Urinary bladder (tissue), 4 donors: ENCODE measurements around the gene CCDC120. TPM values are rescaled to one million over a fixed set of nuclear protein-coding genes. Genes with fewer than 3 reads are reported as not detected.

ENCODE experiments used
- DNase-seq: peaks from one replicate; pipeline ENCODE4 v3.0.0-alpha.2; 2015; ENCODE audit errors: extremely low spot score
- H3K27ac ChIP-seq: one replicate; pipeline ENCODE4 v1.5.1; 2013; ENCODE audit warnings: low read depth, mild to moderate bottlenecking, moderate library complexity
- H3K36me3 ChIP-seq: one replicate; pipeline ENCODE4 v1.6.1; 2013; ENCODE audit warnings: mild to moderate bottlenecking, moderate library complexity; ENCODE audit not compliant: insufficient read depth
- H3K4me1 ChIP-seq: one replicate; pipeline ENCODE4 v1.6.1; 2013; ENCODE audit warnings: mild to moderate bottlenecking, moderate library complexity; ENCODE audit not compliant: insufficient read depth
- H3K4me3 ChIP-seq: one replicate; pipeline ENCODE4 v1.5.1; 2013; ENCODE audit warnings: low read depth, low read length
- WGBS: extraction: QIAGEN DNeasy Blood & Tissue Kit; methylation state at CpG from one replicate; pipeline ENCODE4 v1.1.7; 2013; 5-methylcytosine and 5-hydroxymethylcytosine counted together
- polyA plus RNA-seq: library from polyadenylated mRNA; stranded (reverse); fragments of 200-250 nt; gene quantifications from one replicate; pipeline ENCODE4 v1.2.3, GENCODE V29; 2013
- total RNA-seq: library from RNA; depleted of rRNA; stranded (reverse); fragments of >200 nt; gene quantifications from one replicate; pipeline ENCODE4 v1.2.3, GENCODE V29; 2014
- donor health status: healthy with polysubstance abuse.
- donor health status: healthy.

Gene CCDC120
- total and polyA plus RNA-seq, 2 donors: 2.7 to 4.5 TPM

DNA sequence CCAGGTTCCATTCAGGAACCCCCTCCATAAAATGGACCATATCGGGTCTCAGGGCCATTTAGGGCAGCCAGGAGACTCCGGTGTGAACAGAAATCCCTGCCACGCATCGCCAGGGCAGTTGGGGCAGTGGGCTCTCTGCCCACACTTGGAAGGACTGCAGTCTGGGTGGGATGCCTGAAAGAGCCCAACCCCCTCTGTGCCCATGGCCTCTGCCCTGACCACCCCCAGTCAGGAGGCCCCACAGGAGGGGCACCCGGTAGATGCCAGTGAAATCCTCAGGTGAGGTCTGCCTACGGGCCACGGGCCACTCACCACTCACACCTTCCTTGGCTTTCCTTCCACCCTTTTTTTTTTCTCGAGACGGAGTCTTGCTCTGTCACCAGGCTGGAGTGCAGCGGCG is 10.2 kb downstream of the CCDC120 start:
- no peak for DNase-seq

DNA sequence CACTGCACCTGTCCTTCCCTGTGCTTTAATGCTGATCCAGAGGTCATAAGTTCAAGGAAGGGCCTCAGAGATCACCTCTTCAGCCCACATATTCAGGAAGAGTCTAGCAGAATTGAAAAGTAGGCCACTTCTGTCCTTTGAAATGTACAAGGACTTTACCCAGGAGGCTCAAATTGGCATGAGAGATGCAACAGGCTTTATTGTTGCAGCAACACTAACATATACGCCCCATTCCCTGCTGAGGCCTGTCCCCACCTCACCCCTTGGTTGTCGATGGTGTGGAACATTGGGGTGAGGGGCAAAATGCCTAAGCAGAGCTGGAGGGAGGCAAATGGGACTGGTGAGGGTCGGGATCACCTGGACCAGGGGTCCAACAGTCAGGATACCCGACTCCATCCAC is 12.2 kb downstream of the CCDC120 start:
- DNase-seq: no peak
- H3K27ac ChIP-seq: no peak overlapping the region
- H3K36me3 ChIP-seq: peaks cover 3% of the 10 kb centered on the region
- no peak overlapping the region for H3K4me3 ChIP-seq
- WGBS: 91% methylated on average over 4 of the region's 4 CpGs
- peaks cover 1% of the 10 kb centered on the region for H3K4me1 ChIP-seq

More for the DNA sequence above, 10.2 kb downstream of the CCDC120 start:
- Histone ChIP-seq H3K4me1 (peaks cover 1% of the 10 kb centered on the region), H3K27ac (no peak overlapping the region), H3K36me3 (peaks cover 4% of the 10 kb centered on the region), H3K4me3 (no peak overlapping the region)
- 85% methylated on average over 11 of the region's 11 CpGs for WGBS

DNA sequence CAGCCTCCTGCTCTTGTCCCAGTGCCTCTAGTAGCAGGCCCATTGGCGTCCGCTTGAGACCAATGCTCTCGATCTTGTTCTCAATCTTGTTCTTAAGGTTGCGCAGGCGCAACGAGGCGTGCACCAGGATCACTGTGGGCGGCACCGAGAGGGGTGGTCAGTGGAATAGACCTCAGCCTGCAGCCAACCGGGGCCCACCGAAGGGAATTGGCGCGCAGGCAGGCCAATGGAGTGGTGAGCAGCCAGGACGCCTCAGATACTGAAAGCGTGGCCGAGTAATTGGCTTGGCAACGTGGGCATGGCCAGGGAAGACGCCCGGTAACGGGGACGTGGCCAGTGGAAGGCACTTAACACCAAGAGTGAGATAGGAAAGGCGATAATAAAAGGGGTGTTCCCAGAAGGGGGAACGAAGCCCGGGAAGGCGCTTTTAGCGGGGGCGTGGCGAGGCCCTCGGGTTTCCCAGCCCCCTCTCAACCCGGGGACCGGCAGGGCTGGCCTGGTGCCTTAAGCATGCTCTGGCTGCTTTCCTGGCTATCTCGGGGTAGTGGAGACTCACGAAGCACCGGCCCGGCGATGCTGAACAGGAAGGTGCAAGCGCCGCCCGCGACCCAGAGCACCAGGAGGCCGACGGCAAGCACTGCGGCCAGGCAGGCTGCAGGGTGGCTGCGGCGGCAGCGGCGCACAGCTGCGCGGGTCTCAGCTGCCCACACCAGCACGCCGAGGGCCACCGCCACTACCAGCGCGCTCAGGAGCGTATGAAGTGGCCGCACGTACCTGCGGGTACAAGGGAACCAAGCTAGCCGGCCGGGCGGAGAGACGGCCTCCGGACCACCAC is 13.3 kb downstream of the CCDC120 start:
- H3K4me1 ChIP-seq: peaks cover 1% of the 10 kb centered on the region
- DNase-seq: peak; percentile 43
- peak overlapping the region; percentile 55 for H3K27ac ChIP-seq
- WGBS: 16% methylated on average over 63 of the region's 63 CpGs
- H3K4me3 ChIP-seq: peak overlapping the region; percentile 46
- peaks cover 3% of the 10 kb centered on the region for H3K36me3 ChIP-seq

DNA sequence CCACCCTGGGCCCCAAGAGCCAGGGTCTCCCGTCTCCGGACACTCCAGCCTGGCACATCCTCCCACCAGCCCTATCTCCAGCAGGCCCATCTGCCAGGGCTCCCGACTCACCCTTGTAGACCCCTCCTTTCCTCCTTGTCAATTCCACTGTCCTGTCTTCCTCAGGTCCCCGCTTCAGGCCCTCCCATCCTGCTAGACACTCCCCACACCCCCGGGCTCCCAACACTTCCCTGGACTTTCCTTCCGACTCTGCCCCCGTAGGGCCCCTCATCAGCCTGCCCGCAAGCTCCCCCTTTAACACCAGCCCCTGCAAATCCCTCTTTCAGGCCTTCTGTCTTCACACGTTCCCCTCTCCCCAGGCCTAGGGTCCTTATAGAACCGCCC is 13.9 kb downstream of the CCDC120 start:
- DNase-seq: no peak

DNA sequence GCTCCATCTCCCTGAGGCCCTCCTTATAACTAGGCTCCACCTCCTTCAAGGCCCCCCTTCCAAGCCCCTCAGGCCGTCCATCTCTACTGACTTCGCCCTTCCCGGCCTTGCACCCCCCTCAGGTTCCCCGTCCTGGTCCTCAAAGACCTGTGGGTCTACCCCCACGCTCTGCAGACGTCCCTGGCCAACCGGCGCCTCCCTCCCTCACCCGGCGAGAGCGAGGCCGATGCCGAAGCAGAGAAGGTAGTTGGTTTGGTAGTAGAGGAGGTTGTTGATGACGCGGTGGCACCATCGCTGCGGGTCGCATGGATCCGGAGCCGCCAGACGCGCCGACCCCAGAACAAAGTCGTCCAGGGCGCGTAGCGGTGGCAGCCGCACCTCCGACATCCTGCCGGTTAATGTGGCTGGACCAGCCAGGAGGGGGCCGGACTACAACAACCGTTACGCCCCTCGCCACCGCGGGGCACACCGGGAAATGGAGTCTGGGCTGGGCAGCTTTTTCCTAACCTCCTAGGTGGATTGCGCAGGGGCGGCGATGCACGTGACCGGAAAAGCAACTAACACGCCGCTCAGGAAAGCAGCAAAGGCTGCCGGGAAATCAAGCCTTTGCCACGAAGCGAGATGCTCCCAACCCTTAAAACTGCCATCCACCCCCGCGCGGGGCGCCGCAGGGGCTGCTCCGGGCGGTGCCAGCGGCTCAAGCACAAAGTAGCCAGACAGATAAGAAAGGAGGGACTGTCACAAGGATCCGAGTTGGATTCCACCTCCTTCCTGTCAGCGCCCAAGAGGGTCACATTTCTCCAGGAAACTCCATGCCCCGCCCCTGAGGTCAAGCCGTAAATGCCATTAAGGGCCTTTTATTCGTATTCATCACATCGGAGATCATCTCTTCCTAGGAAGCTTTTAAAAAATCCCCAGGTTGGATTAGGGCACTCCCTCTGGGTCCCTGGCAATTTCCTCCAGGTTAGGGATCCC is 15.1 kb downstream of the CCDC120 start, which contains the start of gene PRAF2:
TSS of gene PRAF2 (minus strand) at position 402 of the 975 bp plus-strand sequence. CDS start at position 387, 15 bp downstream.
- under 1% methylated on average over 61 of the region's 61 CpGs for WGBS
- Histone ChIP-seq H3K4me3 (peak within 1 kb of the TSS; percentile 46), H3K4me1 (peaks cover 1% of the 10 kb centered on the region), H3K36me3 (peaks cover 6% of the 10 kb centered on the region), H3K27ac (peak within 1 kb of the TSS; percentile 62)
- DNase-seq: peak; percentile 83

More for the DNA sequence above, 13.9 kb downstream of the CCDC120 start:
- Histone ChIP-seq H3K4me3 (peak overlapping the region; percentile 46), H3K4me1 (peaks cover 1% of the 10 kb centered on the region), H3K27ac (peak overlapping the region; percentile 55), H3K36me3 (peaks cover 6% of the 10 kb centered on the region)
- 15% methylated on average over 10 of the region's 10 CpGs for WGBS

DNA sequence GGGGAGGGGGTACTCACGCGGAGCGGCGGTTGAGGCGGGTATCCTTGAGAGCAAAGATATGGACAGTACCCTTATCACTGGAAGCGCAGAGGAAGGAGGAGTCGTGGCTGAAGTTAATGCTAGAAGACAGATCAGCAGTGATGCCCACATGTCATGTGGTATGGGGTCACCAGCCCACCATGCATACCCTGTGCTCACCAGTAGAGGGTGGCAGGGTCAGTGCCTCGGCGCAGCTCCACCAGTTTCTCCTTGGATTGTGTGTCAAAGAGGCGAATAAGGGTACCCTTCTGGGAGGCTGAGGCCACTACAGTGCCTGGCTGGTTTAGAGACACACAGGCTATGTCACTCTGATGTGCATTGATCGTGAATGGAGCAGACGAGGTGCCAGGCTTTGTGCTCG is 16.5 kb downstream of the CCDC120 start:
- Histone ChIP-seq H3K4me1 (peaks cover 1% of the 10 kb centered on the region), H3K36me3 (peaks cover 6% of the 10 kb centered on the region), H3K27ac (no peak overlapping the region), H3K4me3 (no peak overlapping the region)
- 87% methylated on average over 13 of the region's 13 CpGs for WGBS
- DNase-seq: no peak

DNA sequence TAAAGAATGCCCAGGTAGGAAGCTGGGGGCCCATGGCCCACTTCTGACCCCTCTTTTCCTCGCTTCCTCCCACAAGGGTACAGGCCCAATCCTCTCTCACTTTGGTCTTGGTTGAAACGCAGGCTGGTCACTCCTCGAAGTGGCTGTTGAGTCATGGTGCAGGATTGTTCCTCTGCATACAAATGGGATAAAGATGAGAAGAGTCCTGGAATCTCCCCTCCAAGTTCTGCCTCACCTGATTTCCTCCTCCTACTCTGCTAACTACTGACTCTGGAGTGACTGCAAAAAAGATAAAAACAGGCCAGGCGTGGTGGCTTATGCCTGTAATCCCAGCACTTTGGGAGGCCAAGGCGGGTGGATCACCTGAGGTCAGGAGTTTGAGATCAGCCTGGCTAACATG is 19.1 kb downstream of the CCDC120 start:
- Histone ChIP-seq H3K4me1 (no peaks in the 10 kb centered on the region), H3K36me3 (peaks cover 6% of the 10 kb centered on the region), H3K4me3 (no peak overlapping the region), H3K27ac (no peak overlapping the region)
- 80% methylated on average over 5 of the region's 5 CpGs for WGBS
- no peak for DNase-seq

DNA sequence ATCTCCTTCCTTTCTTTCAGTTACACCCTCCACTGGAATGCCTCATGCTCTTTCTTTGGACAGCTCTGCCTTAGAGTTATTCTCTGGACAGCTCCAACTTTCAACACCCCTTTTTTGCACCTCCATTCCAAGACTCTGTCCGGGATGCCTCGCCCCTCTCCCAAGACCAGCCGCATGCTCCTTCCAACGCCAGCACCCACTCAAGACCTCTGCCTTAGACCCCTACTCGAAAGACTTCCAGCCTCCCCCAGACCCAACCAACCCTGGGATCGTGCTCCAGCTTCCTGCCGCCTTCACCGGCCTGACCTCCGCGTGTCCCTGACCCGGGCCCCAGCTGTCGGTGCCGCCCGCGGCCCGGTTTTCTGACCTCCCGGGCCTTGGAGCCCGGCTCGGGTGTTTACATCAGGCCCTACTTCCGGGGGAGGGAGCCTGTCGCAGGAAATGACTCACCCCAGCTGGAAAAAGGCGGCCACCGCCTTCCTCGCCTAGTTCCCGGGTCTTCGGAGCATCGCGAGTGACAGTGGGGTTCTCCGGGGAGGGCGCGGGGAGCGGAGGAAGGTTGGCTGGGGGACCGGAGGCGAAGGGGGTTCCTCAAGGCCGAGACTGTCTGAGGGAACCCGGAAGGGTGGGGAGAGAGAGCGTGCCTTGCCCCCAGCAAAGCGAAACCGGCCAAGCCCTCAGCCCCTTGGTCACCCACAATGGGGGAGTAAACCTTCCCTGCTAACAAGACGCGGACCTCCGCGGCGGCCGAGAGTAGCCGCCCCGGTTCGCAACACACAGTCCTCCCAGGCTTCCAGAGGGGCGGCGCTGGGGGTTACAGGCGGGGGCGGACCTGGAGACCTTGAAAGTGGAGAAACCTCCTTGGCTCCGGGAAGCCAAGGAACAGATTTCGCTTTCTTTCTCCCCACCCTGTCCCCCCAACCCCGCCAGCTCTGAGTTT is 21.0 kb downstream of the CCDC120 start, which contains the start of gene WDR45:
TSS of gene WDR45 (minus strand) at position 399 of the 940 bp plus-strand sequence. CDS start 1,792 bp downstream, outside the sequence.
- no peaks in the 10 kb centered on the region for H3K4me1 ChIP-seq
- peak within 1 kb of the TSS; percentile 75 for H3K4me3 ChIP-seq
- DNase-seq: no peak
- H3K27ac ChIP-seq: peak within 1 kb of the TSS; percentile 93
- H3K36me3 ChIP-seq: peaks cover 6% of the 10 kb centered on the region
- WGBS: under 1% methylated on average over 55 of the region's 55 CpGs

DNA sequence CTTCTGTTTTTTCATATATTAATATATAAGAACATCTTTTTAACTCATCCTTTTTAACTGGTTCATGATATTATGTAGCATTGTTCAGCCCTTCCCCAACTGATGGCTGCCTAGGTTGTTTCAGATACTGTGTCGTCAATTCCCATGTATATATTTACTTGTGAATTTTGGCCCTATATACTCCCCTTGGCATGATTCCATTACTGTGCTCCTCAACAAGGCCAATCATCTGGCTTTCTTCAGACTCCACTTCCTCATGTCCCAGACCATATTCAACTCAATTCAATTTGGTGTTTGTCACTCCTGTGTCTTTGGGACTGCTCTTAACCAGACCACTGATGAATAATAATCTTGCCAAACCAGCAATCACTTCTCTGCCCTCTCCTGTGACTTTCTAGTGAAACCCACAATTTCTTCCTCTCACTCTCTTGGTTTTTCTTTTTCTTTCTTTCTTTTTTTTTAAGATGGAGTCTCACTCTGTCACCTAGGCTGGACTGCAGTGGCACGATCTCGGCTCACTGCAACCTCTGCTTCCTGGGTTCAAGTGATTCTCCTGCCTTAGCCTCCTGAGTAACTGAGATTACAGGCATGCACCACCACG is 23.6 kb downstream of the CCDC120 start:
- H3K27ac ChIP-seq: no peak overlapping the region
- no peak overlapping the region for H3K4me3 ChIP-seq
- 67% methylated on average over 4 of the region's 4 CpGs for WGBS
- DNase-seq: no peak
- H3K4me1 ChIP-seq: no peaks in the 10 kb centered on the region
- peaks cover 2% of the 10 kb centered on the region for H3K36me3 ChIP-seq

DNA sequence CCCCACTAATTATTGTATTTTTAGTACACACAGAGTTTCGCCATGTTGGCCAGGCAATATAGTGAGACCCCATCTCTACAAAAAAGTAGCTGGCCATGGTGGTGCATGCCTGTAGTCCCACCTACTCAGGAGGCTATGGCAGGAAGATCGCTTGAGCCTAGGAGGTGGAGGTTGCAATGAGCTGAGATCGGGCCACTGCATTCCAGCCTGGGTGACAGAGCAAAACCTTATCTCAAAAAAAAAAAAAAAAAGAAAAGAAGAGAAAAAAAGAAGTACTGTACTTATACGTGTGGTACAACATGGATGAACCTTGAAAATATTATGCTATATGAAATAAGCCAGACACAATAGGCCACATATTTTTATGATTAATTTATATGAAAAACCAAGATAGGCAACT is 30.8 kb downstream of the CCDC120 start:
- Histone ChIP-seq H3K27ac (no peak overlapping the region), H3K4me1 (no peaks in the 10 kb centered on the region), H3K36me3 (no peaks in the 10 kb centered on the region), H3K4me3 (no peak overlapping the region)
- DNase-seq: no peak
- 77% methylated on average over 4 of the region's 4 CpGs for WGBS

DNA sequence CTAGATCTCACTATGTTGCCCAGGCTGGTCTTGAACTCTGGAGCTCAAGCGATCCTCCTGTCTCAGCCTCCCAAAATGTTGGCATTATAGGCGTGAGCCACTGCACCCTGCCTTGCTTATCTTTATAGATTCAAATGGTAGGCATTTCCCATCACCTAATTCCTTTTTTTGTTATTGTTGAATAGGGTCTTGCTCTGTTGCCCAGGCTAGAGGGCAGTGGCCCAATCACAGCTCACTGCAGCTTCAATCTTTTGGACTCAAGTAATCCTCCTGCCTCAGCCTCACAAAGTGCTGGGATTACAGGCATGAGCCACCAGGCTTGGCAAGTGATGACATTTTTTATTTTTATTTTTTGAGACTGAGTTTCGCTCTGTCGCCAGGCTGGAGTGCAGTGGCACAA is 37.6 kb downstream of the CCDC120 start:
- H3K27ac ChIP-seq: no peak overlapping the region
- DNase-seq: no peak
- WGBS: over 99% methylated on average over 4 of the region's 4 CpGs
- H3K4me3 ChIP-seq: no peak overlapping the region
- H3K4me1 ChIP-seq: no peaks in the 10 kb centered on the region
- H3K36me3 ChIP-seq: no peaks in the 10 kb centered on the region
